IMR-90 (cell line): ENCODE results near the gene SOST.

ENCODE experiments used
- BHLHE40 ChIP-seq: fragments of 150-350 bp; IDR thresholded peaks from 2 replicates; pipeline ENCODE4 v1.6.1; 2016; ENCODE audit warnings: mild to moderate bottlenecking, low read depth, low read length
- CEBPB ChIP-seq: IDR thresholded peaks from 2 replicates; pipeline ENCODE4 v1.6.1; 2012; ENCODE audit warnings: low read depth, low read length, improper control_type of control experiment
- CHD1 ChIP-seq: IDR thresholded peaks from 2 replicates; pipeline ENCODE4 v1.6.1; 2012; ENCODE audit warnings: low read depth, low read length, improper control_type of control experiment
- FOS ChIP-seq: fragments of 150-350 bp; IDR thresholded peaks from 2 replicates; pipeline ENCODE4 v1.6.1; 2016; ENCODE audit warnings: low read depth, low read length
- MAFK ChIP-seq: IDR thresholded peaks from 2 replicates; pipeline ENCODE4 v1.6.1; 2012; ENCODE audit warnings: low read depth, low read length, improper control_type of control experiment
- MAZ ChIP-seq: IDR thresholded peaks from 2 replicates; pipeline ENCODE4 v1.6.1; 2012; ENCODE audit warnings: low read depth, mild to moderate bottlenecking, low read length, improper control_type of control experiment, moderate library complexity, borderline replicate concordance
- MXI1 ChIP-seq: IDR thresholded peaks from 2 replicates; pipeline ENCODE4 v1.6.1; 2012; ENCODE audit warnings: low read depth, mild to moderate bottlenecking, low read length, moderate library complexity, borderline replicate concordance
- POLR2A ChIP-seq: IDR thresholded peaks from 2 replicates; pipeline ENCODE4 v1.6.1; 2012; ENCODE audit warnings: mild to moderate bottlenecking, low read depth, low read length
- RAD21 ChIP-seq: IDR thresholded peaks from 2 replicates; pipeline ENCODE4 v1.6.1; 2012; ENCODE audit warnings: low read length, improper control_type of control experiment
- RCOR1 ChIP-seq: IDR thresholded peaks from 2 replicates; pipeline ENCODE4 v1.6.1; 2012; ENCODE audit warnings: mild to moderate bottlenecking, low read length, improper control_type of control experiment; ENCODE audit not compliant: insufficient replicate concordance
- RFX5 ChIP-seq: IDR thresholded peaks from 2 replicates; pipeline ENCODE4 v1.8.0; 2012; ENCODE audit warnings: low read depth, mild to moderate bottlenecking, low read length, moderate library complexity
- TF ChIP-seq, protein P1 (sequence below): conservative IDR thresholded peaks from 2 replicates; pipeline ENCODE4 v1.5.1; 2012; ENCODE audit warnings: mild to moderate bottlenecking, low read depth, low read length, improper control_type of control experiment
- TF ChIP-seq, protein P2 (sequence below): fragments of 150-350 bp; IDR thresholded peaks from 2 replicates; pipeline ENCODE4 v1.6.1; 2017; ENCODE audit warnings: mild to moderate bottlenecking, antibody characterized with exemption, low read length, low read depth
- TF ChIP-seq, protein P3 (sequence below): fragments of 150-350 bp; IDR thresholded peaks from 2 replicates; pipeline ENCODE4 v1.6.1; 2016; ENCODE audit warnings: low read depth, mild to moderate bottlenecking, low read length, moderate library complexity, borderline replicate concordance

DNA sequence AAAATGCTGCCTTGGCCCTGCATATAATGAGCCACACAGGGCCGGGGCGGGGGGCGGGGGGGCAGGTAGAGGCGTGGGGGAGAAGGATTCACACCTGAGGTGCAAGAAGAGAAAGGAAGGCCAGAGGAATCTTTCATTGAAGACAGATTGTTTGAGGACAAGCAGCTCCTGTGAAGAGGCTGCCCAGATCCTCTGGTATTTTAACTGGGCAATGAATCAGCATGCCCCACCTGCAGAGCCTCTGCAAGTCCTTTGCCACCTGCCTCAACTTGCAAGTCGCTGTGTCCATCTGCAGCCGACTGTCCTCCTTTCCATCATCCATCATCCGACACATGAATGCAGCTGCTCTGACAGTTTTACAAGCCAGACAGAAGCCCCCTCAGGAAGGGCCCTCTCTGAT lies 1.2 kb upstream of the SOST start:
- TF ChIP-seq POLR2A (no peak), RAD21 (no peak), MXI1 (no peak), RCOR1 (no peak), CEBPB (no peak), RFX5 (no peak), BHLHE40 (no peak), FOS (no peak), MAFK (no peak), MAZ (no peak), CHD1 (no peak)
- TF ChIP-seq, protein P1, sequence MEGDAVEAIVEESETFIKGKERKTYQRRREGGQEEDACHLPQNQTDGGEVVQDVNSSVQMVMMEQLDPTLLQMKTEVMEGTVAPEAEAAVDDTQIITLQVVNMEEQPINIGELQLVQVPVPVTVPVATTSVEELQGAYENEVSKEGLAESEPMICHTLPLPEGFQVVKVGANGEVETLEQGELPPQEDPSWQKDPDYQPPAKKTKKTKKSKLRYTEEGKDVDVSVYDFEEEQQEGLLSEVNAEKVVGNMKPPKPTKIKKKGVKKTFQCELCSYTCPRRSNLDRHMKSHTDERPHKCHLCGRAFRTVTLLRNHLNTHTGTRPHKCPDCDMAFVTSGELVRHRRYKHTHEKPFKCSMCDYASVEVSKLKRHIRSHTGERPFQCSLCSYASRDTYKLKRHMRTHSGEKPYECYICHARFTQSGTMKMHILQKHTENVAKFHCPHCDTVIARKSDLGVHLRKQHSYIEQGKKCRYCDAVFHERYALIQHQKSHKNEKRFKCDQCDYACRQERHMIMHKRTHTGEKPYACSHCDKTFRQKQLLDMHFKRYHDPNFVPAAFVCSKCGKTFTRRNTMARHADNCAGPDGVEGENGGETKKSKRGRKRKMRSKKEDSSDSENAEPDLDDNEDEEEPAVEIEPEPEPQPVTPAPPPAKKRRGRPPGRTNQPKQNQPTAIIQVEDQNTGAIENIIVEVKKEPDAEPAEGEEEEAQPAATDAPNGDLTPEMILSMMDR = no peak
- TF ChIP-seq, protein P2, sequence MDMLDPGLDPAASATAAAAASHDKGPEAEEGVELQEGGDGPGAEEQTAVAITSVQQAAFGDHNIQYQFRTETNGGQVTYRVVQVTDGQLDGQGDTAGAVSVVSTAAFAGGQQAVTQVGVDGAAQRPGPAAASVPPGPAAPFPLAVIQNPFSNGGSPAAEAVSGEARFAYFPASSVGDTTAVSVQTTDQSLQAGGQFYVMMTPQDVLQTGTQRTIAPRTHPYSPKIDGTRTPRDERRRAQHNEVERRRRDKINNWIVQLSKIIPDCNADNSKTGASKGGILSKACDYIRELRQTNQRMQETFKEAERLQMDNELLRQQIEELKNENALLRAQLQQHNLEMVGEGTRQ = no peak
- TF ChIP-seq, protein P3, sequence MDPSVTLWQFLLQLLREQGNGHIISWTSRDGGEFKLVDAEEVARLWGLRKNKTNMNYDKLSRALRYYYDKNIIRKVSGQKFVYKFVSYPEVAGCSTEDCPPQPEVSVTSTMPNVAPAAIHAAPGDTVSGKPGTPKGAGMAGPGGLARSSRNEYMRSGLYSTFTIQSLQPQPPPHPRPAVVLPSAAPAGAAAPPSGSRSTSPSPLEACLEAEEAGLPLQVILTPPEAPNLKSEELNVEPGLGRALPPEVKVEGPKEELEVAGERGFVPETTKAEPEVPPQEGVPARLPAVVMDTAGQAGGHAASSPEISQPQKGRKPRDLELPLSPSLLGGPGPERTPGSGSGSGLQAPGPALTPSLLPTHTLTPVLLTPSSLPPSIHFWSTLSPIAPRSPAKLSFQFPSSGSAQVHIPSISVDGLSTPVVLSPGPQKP = no peak
